ENCODE data around the gene VPS13D.
A peak's percentile ranks its signal among the peaks of the same experiment; 100 is the strongest.

The VPS13D gene

DNA sequence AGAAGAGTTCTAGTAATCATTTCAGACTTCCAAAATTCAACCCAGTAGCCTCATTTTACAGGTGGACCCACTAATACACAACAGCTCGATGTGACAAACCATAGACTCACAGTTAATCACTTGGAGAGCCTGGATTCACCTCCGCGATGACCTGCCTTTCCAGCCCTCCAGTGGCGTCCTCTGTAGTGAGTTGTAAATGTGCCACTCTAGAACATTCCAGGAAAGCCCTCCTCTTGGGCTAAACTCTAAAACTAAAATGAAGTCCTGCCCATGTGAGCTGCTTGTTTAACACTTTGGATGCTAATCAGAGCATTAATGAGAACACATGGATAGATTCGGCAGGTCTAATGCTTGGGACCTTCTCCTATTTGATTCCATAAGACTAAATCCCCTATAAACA lies 247.5 kb downstream of the VPS13D start:
- Histone ChIP-seq H3K36me3 (ENCODE audit: control insufficient read depth, low read length) (no peaks in the 10 kb centered on the region), H3K27ac (ENCODE audit: low read depth, low read length) (no peak overlapping the region), H3F3A (ENCODE audit: control insufficient read depth, insufficient read depth) (no peaks in the 10 kb centered on the region), H3K79me2 (ENCODE audit: control insufficient read depth, low read length) (no peaks in the 10 kb centered on the region), H4K20me1 (ENCODE audit: control insufficient read depth, insufficient read depth, low read depth, low read length) (no peaks in the 10 kb centered on the region), H3K4me1 (ENCODE audit: control insufficient read depth, low read length) (peaks cover 33% of the 10 kb centered on the region), H3K27me3 (ENCODE audit: control insufficient read depth, low read length) (no peaks in the 10 kb centered on the region), H3K4me3 (ENCODE audit: low read length) (no peak overlapping the region), H3K4me2 (ENCODE audit: low read length) (no peak overlapping the region), H3K9me2 (replicated peaks; ENCODE audit: control insufficient read depth, low read length) (no peaks in the 10 kb centered on the region), H3K9me3 (ENCODE audit: control insufficient read depth, insufficient read depth, low read length) (no peaks in the 10 kb centered on the region)
- TF ChIP-seq EZH2phosphoT487 (IDR thresholded peaks at IDR 0.05; ENCODE audit: borderline replicate concordance, low read length) = no peak
- TF ChIP-seq, protein P1, sequence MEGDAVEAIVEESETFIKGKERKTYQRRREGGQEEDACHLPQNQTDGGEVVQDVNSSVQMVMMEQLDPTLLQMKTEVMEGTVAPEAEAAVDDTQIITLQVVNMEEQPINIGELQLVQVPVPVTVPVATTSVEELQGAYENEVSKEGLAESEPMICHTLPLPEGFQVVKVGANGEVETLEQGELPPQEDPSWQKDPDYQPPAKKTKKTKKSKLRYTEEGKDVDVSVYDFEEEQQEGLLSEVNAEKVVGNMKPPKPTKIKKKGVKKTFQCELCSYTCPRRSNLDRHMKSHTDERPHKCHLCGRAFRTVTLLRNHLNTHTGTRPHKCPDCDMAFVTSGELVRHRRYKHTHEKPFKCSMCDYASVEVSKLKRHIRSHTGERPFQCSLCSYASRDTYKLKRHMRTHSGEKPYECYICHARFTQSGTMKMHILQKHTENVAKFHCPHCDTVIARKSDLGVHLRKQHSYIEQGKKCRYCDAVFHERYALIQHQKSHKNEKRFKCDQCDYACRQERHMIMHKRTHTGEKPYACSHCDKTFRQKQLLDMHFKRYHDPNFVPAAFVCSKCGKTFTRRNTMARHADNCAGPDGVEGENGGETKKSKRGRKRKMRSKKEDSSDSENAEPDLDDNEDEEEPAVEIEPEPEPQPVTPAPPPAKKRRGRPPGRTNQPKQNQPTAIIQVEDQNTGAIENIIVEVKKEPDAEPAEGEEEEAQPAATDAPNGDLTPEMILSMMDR (IDR thresholded peaks at IDR 0.05; ENCODE audit: low read depth, low read length, poor library complexity, severe bottlenecking) = no peak

DNA sequence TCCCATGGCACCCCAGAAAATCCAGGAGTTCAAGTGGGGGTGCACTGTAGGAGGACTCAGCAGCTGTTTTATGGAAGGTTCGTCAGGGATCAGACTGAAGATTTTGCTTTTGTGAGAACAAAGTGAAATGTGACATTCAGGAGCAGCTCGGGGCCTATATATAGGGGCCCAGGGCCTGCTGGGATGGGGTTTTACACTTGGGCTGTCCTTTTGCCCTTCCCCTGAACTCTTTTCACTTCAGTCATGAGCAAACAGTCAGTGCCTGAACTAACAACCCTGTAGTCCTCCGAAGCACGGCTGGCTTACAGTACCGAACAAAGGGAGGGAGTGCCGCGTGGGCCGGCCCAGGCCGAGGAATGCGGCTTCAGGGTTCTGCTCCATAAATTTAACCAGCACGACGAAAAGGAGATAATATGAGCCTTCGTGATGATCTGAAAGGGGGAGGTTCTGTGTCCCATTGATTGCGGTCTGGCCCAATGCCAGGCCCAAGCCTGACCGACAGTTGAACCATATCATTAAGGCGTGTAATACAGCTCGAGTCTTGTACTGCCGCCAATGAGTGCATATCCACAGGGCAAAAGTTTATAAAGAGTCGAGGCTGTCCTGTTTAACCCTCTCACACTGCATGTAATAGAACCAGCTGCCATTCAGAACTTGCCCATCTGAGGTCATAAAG lies 248.2 kb downstream of the VPS13D start:
- H3K4me2 ChIP-seq (ENCODE audit: low read length) = peak overlapping the region; percentile 16; the same call in 1 of the 2 replicates
- H3K4me1 ChIP-seq (ENCODE audit: control insufficient read depth, low read length) = peaks cover 26% of the 10 kb centered on the region
- H3F3A ChIP-seq (ENCODE audit: control insufficient read depth, insufficient read depth) = no peaks in the 10 kb centered on the region
- no peak overlapping the region for H3K27ac ChIP-seq (ENCODE audit: low read depth, low read length)
- H3K79me2 ChIP-seq (ENCODE audit: control insufficient read depth, low read length) = no peaks in the 10 kb centered on the region
- H4K20me1 ChIP-seq (ENCODE audit: control insufficient read depth, insufficient read depth, low read depth, low read length) = no peaks in the 10 kb centered on the region
- TF ChIP-seq EZH2phosphoT487 (IDR thresholded peaks at IDR 0.05; ENCODE audit: borderline replicate concordance, low read length) = no peak
- TF ChIP-seq, protein P1 (IDR thresholded peaks at IDR 0.05; ENCODE audit: low read depth, low read length, poor library complexity, severe bottlenecking) = no peak
- H3K9me2 ChIP-seq (replicated peaks; ENCODE audit: control insufficient read depth, low read length) = no peaks in the 10 kb centered on the region
- H3K4me3 ChIP-seq (ENCODE audit: low read length) = no peak overlapping the region
- no peaks in the 10 kb centered on the region for H3K9me3 ChIP-seq (ENCODE audit: control insufficient read depth, insufficient read depth, low read length)
- H3K27me3 ChIP-seq (ENCODE audit: control insufficient read depth, low read length) = no peaks in the 10 kb centered on the region
- H3K36me3 ChIP-seq (ENCODE audit: control insufficient read depth, low read length) = no peaks in the 10 kb centered on the region

DNA sequence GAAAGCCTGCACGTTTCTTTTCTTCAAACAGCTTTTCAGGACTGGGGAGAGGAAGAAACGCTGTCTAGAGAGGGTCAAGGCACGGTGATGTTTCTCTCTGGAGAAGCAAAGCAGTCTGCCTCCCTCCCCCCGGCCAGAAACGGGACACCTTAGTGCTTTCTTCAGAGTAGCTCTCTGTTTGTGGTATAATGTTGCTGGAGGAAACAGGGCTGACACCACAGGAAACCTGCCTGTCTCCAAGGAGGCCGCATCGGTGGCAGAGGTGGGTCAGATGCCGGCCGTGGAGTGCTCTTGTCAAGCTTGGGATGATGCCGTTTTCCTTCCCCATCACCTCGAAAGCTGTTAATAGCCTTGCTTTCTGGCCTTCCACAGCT lies 248.8 kb downstream of the VPS13D start:
- Histone ChIP-seq H3K9me3 (ENCODE audit: control insufficient read depth, insufficient read depth, low read length) (no peaks in the 10 kb centered on the region), H3K4me2 (ENCODE audit: low read length) (no peak overlapping the region), H3K27me3 (ENCODE audit: control insufficient read depth, low read length) (no peaks in the 10 kb centered on the region), H3K79me2 (ENCODE audit: control insufficient read depth, low read length) (no peaks in the 10 kb centered on the region), H3K4me3 (ENCODE audit: low read length) (no peak overlapping the region), H3K36me3 (ENCODE audit: control insufficient read depth, low read length) (no peaks in the 10 kb centered on the region), H3K9me2 (replicated peaks; ENCODE audit: control insufficient read depth, low read length) (no peaks in the 10 kb centered on the region), H3F3A (ENCODE audit: control insufficient read depth, insufficient read depth) (no peaks in the 10 kb centered on the region), H4K20me1 (ENCODE audit: control insufficient read depth, insufficient read depth, low read depth, low read length) (no peaks in the 10 kb centered on the region), H3K27ac (ENCODE audit: low read depth, low read length) (no peak overlapping the region), H3K4me1 (ENCODE audit: control insufficient read depth, low read length) (peaks cover 21% of the 10 kb centered on the region)
- TF ChIP-seq EZH2phosphoT487 (IDR thresholded peaks at IDR 0.05; ENCODE audit: borderline replicate concordance, low read length) = no peak
- TF ChIP-seq, protein P1 (IDR thresholded peaks at IDR 0.05; ENCODE audit: low read depth, low read length, poor library complexity, severe bottlenecking) = no peak

All from DOHH2 (cell line).